ENCODE data around the gene ATP10A. TPM values are rescaled to one million over a fixed set of nuclear protein-coding genes. Genes with fewer than 3 reads are reported as not detected.

ATP10A gene
- total and polyA plus RNA-seq, 2 of the 8 experiments (the other 6 are each of a cell fraction or from before 2014, with no cell fraction given), result 2.0 to 2.8 TPM

- H2BK12ac ChIP-seq (ENCODE audit: low read depth, low read length), result no peak overlapping the region
- H4K5ac ChIP-seq (ENCODE audit: insufficient read length, low read depth, low read length), result no peak overlapping the region
- no peak overlapping the region for H2AFZ ChIP-seq (ENCODE audit: low read length)
- WGBS, 2 experiments (ENCODE audit: extremely low coverage in 1 of 2, insufficient coverage in 1 of 2, insufficient read length in 1 of 2, insufficient replicate concordance in 2 of 2, low coverage in 1 of 2, low lambda C conversion rate in 2 of 2, missing lambda C conversion rate in 1 of 2), result 94% methylated on average over 19 of the region's 19 CpGs; no CpG with 5 or more reads in 1 of the 2 experiments
- no peak overlapping the region for H4K8ac ChIP-seq (ENCODE audit: extremely low read depth, insufficient read depth, low read length)
- H3K23me2 ChIP-seq (ENCODE audit: low read depth, low read length), result no peaks in the 10 kb centered on the region
- no peak for FAIRE-seq
- CTCF ChIA-PET (ENCODE audit: partially characterized antibody), result interaction anchor here (0.5 to 2.8 kb wide), 39 partner anchors 8 to 1814 kb away, joined by 3 to 16 read pairs (median 4); no protein-coding TSS in a partner anchor
- no peak overlapping the region for H3K14ac ChIP-seq (ENCODE audit: insufficient read length)
- no peak for DNase-seq (ENCODE audit: low read depth in 1 of 2, low spot score in 2 of 2)
- no peaks in the 10 kb centered on the region for H3K36me3 ChIP-seq (ENCODE audit: control insufficient read depth in 2 of 4, insufficient read depth in 4 of 4, low read length in 3 of 4)
- H2AK5ac ChIP-seq (ENCODE audit: low read depth, low read length), result no peak overlapping the region
- H3K79me1 ChIP-seq (ENCODE audit: low read depth, low read length), result no peaks in the 10 kb centered on the region
- H3K23ac ChIP-seq (ENCODE audit: insufficient read length), result no peak overlapping the region
- no peak overlapping the region for H4K91ac ChIP-seq (replicated peaks; ENCODE audit: insufficient read length, low read length)
- H3K9ac ChIP-seq (replicated peaks in 1 of 4; ENCODE audit: extremely low read depth in 1 of 4, low read depth in 3 of 4, low read length in 3 of 4), result no peak overlapping the region
- no peak overlapping the region for H2BK120ac ChIP-seq (replicated peaks; ENCODE audit: low read depth, low read length)
- no peak overlapping the region for H3K27ac ChIP-seq (ENCODE audit: low read depth, low read length)
- H3K4me3 ChIP-seq (ENCODE audit: extremely low read depth in 1 of 4, insufficient read depth in 2 of 4, low read depth in 3 of 4, low read length in 4 of 4), result no peak overlapping the region
- H2BK15ac ChIP-seq (ENCODE audit: low read length), result no peak overlapping the region
- H4K20me1 ChIP-seq (replicated peaks in 1 of 2; ENCODE audit: control insufficient read depth in 1 of 2, insufficient read depth in 2 of 2, low read length in 2 of 2), result no peaks in the 10 kb centered on the region
- no peak overlapping the region for H3K56ac ChIP-seq (replicated peaks; ENCODE audit: insufficient read length, low read depth, low read length)
- H3K18ac ChIP-seq (ENCODE audit: extremely low read depth, low read length), result no peak overlapping the region
- H3K79me2 ChIP-seq (ENCODE audit: control insufficient read depth in 1 of 2, insufficient read depth in 2 of 2, low read length in 2 of 2), result no peaks in the 10 kb centered on the region
- peaks cover 0 to 2% (median 0%) of the 10 kb centered on the region in 4 experiments; a peak in 1 of 7 replicates for H3K4me1 ChIP-seq (replicated peaks in 1 of 4; ENCODE audit: control insufficient read depth in 3 of 4, insufficient read depth in 4 of 4, low read length in 3 of 4)
- no peak overlapping the region for H3K4me2 ChIP-seq (ENCODE audit: insufficient read depth in 1 of 2, low read depth in 2 of 2, low read length in 2 of 2)
- no peak overlapping the region for H3K4ac ChIP-seq (replicated peaks; ENCODE audit: insufficient read length, low read depth, low read length)
- no peak overlapping the region for H2BK5ac ChIP-seq (ENCODE audit: low read depth, low read length)
- POLR2A ChIA-PET (ENCODE audit: partially characterized antibody), result no interaction called here
- 0 out of 2 replicates have a peak overlapping the region, but pooled peaks have one; percentile 18 for H2BK20ac ChIP-seq (ENCODE audit: low read length)
- TF ChIP-seq KDM4A (IDR thresholded peaks at IDR 0.05; ENCODE audit: low read depth, low read length, severe bottlenecking) (no peak), GABPA (IDR thresholded peaks at IDR 0.05; ENCODE audit: borderline replicate concordance, insufficient read depth, low read length) (no peak)
- no peaks in the 10 kb centered on the region for H3K27me3 ChIP-seq (replicated peaks in 1 of 4; ENCODE audit: control insufficient read depth in 3 of 4, extremely low read depth in 1 of 4, insufficient read depth in 3 of 4, low read length in 3 of 4)
- no peaks in the 10 kb centered on the region for H3K9me3 ChIP-seq (ENCODE audit: insufficient read depth in 2 of 2, low read depth in 1 of 2, low read length in 1 of 2)
These were observed 153.5 kb downstream of the ATP10A start for GRCh38 chr15:25709437-25710159.

Measured in H1 (cell line).